ENCODE results near the gene REPS1.
"Not testable (repeated sequence)": the region's sequence is repeated elsewhere in the genome, so short reads cannot be mapped to it uniquely, and the experiment has no call there.

The REPS1 gene

DNA sequence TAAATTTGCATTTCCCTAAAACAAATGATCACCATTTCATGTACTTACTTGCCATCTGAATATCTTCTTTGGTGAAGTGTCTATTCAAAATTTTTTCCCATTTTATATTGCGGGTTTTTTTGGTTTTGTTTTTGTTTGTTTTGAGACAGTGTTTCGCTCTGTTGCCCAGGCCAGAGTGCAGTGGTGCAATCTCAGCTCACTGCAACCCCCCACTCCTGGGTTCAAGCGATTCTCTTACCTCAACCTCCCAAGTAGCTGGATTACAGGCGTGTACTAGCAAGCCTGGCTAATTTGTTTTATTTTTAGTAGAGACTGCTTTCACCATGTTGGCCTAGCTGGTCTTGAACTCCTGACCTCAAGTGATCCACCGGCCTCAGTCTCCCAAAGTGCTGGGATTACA is 9.1 kb upstream of the REPS1 start:
- Histone ChIP-seq H3K4me3 (ENCODE audit: low read depth in 1 of 2, low read length in 2 of 2) (no peak overlapping the region), H3K27ac (ENCODE audit: low read length) (no peak overlapping the region), H3K27me3 (ENCODE audit: low read depth, low read length) (no peaks in the 10 kb centered on the region), H3K36me3 (ENCODE audit: control insufficient read depth in 1 of 2, insufficient read depth in 2 of 2, low read length in 2 of 2) (no peaks in the 10 kb centered on the region), H3K9me3 (ENCODE audit: control insufficient read depth in 1 of 2, low read length in 2 of 2) (no peaks in the 10 kb centered on the region), H3K4me1 (ENCODE audit: control insufficient read depth in 1 of 2, insufficient read depth in 2 of 2, low read length in 2 of 2) (no peaks in the 10 kb centered on the region)

DNA sequence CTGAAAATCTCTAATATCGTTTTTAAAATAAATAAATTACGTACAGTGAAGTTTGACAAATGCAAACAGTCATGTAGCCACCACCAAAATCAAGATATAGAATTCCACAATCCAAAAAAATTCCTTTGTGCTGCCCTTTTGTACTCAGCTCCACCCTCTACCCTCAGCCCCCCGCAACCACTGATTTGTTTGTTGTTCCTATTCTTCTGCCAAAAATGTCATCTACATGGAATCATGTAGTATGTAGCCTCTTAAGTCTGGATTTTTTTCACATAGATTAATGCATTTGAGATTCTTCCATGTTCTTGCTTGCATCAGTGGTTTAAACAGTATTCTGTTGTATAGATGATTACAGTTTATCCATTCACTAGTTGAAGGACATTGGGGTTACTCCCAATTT is 8.5 kb upstream of the REPS1 start:
- no peak overlapping the region for H3K4me3 ChIP-seq (ENCODE audit: low read depth in 1 of 2, low read length in 2 of 2)

DNA sequence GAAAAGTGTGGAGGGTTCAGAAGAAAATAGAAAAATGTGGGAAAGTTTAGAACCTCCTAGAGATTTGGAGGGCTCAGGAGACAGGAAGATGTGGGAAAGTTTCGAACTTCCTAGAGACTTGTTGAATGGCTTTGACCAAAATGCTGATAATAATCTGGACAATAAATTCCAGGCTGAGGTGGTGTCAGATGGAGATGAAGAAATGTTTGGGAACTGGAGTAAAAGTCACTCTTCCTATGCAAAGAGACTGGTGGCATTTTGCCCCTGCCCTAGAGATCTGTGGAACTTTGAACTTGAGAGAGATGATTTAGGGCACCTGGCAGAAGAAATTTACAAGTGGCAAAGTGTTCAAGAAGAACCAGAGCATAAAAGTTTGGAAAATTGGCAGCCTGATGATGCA is 5.4 kb upstream of the REPS1 start:
- not testable (repeated sequence) for H3K9me3 ChIP-seq (ENCODE audit: control insufficient read depth in 1 of 2, low read length in 2 of 2); H3K4me1 ChIP-seq (ENCODE audit: control insufficient read depth in 1 of 2, insufficient read depth in 2 of 2, low read length in 2 of 2); H3K36me3 ChIP-seq (ENCODE audit: control insufficient read depth in 1 of 2, insufficient read depth in 2 of 2, low read length in 2 of 2); H3K27ac ChIP-seq (ENCODE audit: low read length); H3K27me3 ChIP-seq (ENCODE audit: low read depth, low read length); H3K4me3 ChIP-seq (ENCODE audit: low read depth in 1 of 2, low read length in 2 of 2)

More for the DNA sequence above, 8.5 kb upstream of the REPS1 start:
- Histone ChIP-seq H3K9me3 (ENCODE audit: control insufficient read depth in 1 of 2, low read length in 2 of 2) (no peaks in the 10 kb centered on the region), H3K36me3 (ENCODE audit: control insufficient read depth in 1 of 2, insufficient read depth in 2 of 2, low read length in 2 of 2) (no peaks in the 10 kb centered on the region), H3K27ac (ENCODE audit: low read length) (no peak overlapping the region), H3K27me3 (ENCODE audit: low read depth, low read length) (no peaks in the 10 kb centered on the region), H3K4me1 (ENCODE audit: control insufficient read depth in 1 of 2, insufficient read depth in 2 of 2, low read length in 2 of 2) (no peaks in the 10 kb centered on the region)

DNA sequence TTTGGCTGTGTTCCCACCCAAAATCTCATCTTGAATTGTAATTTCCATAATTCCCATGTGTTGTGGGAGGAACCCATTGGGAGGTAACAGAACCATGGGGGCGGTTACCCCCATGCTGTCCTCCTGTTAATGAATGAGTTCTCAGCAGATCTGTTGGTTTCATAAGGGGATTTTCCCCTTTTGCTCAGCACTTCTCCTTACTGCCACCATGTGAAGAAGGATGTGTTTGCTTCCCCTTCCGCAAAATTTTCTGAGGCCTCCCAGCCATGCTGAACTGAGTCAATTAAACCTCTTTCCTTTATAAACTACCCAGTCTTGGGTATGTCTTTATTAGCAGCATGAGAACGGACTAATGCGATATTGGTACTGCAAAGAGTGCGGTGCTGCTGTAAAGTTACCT is 4.9 kb upstream of the REPS1 start:
- H3K27ac ChIP-seq (ENCODE audit: low read length); H3K4me3 ChIP-seq (ENCODE audit: low read depth in 1 of 2, low read length in 2 of 2); H3K27me3 ChIP-seq (ENCODE audit: low read depth, low read length); H3K4me1 ChIP-seq (ENCODE audit: control insufficient read depth in 1 of 2, insufficient read depth in 2 of 2, low read length in 2 of 2); H3K9me3 ChIP-seq (ENCODE audit: control insufficient read depth in 1 of 2, low read length in 2 of 2); H3K36me3 ChIP-seq (ENCODE audit: control insufficient read depth in 1 of 2, insufficient read depth in 2 of 2, low read length in 2 of 2): not testable (repeated sequence)

DNA sequence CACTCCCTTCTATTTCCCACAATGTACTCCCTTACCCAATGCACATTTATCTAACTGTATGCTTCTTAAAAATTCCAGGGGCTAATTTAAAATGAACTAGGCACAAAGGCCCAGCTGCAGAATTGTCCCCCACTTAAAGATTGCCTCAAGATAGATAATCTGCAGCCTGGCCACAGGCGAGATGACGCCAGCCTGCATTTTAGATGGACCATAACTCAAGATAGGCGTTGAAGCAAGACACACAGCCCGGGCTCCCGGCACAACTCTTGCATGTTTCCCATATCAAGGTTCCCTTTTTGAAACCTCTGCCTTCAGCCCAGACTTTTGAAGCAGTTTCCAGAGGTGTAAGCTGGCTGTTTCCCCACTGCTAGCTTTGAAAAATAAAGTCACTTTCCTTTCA is 3.2 kb upstream of the REPS1 start:
- Histone ChIP-seq H3K9me3 (ENCODE audit: control insufficient read depth in 1 of 2, low read length in 2 of 2) (no peaks in the 10 kb centered on the region), H3K4me1 (ENCODE audit: control insufficient read depth in 1 of 2, insufficient read depth in 2 of 2, low read length in 2 of 2) (peaks cover 0 to 5% of the 10 kb centered on the region in 2 donors), H3K27ac (ENCODE audit: low read length) (no peak overlapping the region), H3K27me3 (ENCODE audit: low read depth, low read length) (no peaks in the 10 kb centered on the region), H3K4me3 (ENCODE audit: low read depth in 1 of 2, low read length in 2 of 2) (no peak overlapping the region), H3K36me3 (ENCODE audit: control insufficient read depth in 1 of 2, insufficient read depth in 2 of 2, low read length in 2 of 2) (no peaks in the 10 kb centered on the region)

DNA sequence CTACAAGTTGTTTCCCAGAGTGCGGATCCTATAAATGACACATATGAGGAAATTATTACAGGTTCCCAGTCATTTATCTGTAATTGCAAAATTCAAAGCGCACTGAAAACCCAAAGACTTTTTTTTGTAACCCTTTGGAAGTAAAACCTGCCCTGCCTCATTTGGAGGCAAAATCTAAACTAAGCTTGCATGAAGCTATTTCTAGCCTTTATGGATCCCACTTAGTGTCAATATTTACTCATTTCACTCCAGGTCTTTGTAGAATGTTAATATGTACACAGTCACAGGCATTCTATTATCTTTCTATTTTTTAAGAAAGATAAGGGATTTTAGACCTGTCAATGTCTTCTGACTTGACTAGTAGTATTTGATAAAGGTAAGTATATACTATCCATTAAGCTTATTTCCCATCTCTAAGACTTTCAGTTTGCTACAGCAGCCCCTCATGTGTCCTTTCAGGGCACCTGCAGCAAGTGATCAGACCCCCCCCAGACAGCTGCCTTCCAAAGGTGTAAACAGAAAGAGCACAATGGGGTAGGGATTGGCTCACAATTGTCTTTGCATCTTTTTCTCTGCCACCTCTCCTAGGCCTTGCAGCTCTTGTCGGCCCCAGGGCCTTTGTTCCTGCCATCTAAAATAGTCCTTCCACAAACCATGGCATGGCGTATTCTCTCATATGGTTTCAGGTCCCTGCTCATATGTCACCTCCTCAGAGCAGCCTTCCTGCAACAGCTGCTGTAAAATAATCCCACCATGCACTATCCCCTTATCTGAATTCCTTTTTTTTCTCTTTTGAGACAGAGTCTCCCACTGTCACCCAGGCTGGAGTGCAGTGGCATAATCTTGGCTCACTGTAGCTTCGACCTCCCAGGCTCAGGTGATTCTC is 1.3 kb upstream of the REPS1 start:
- Histone ChIP-seq H3K27me3 (ENCODE audit: low read depth, low read length) (no peaks in the 10 kb centered on the region), H3K36me3 (ENCODE audit: control insufficient read depth in 1 of 2, insufficient read depth in 2 of 2, low read length in 2 of 2) (no peaks in the 10 kb centered on the region), H3K4me1 (ENCODE audit: control insufficient read depth in 1 of 2, insufficient read depth in 2 of 2, low read length in 2 of 2) (peaks cover 0 to 20% of the 10 kb centered on the region in 2 donors), H3K4me3 (ENCODE audit: low read depth in 1 of 2, low read length in 2 of 2) (no peak overlapping the region), H3K9me3 (ENCODE audit: control insufficient read depth in 1 of 2, low read length in 2 of 2) (no peaks in the 10 kb centered on the region), H3K27ac (ENCODE audit: low read length) (no peak overlapping the region)

DNA sequence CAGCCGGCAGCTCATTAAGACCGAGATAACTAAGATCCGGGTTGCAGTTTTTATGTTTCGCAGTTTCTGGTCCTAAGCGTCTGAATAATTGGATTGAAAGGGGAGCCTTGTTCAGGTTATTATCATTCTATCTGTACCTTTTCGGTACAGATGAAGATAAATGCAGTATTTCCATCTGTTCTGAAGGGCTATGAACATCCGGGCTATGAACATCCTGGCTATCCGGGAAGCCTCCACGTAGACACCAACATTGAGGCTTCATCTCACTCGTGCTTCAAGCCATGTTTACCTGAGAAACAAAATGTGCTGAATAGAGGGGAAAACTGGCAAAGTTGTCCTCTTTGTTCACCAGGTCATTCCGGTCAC is 399 bp upstream of the REPS1 start:
- peak overlapping the region; percentile 73 to 91 for H3K4me3 ChIP-seq (ENCODE audit: low read depth in 1 of 2, low read length in 2 of 2)
- no peaks in the 10 kb centered on the region for H3K27me3 ChIP-seq (ENCODE audit: low read depth, low read length)
- H3K36me3 ChIP-seq (ENCODE audit: control insufficient read depth in 1 of 2, insufficient read depth in 2 of 2, low read length in 2 of 2): no peaks in the 10 kb centered on the region
- no peaks in the 10 kb centered on the region for H3K9me3 ChIP-seq (ENCODE audit: control insufficient read depth in 1 of 2, low read length in 2 of 2)
- H3K27ac ChIP-seq (ENCODE audit: low read length): peak overlapping the region; percentile 49
- H3K4me1 ChIP-seq (ENCODE audit: control insufficient read depth in 1 of 2, insufficient read depth in 2 of 2, low read length in 2 of 2): peaks cover 0 to 20% of the 10 kb centered on the region in 2 donors

DNA sequence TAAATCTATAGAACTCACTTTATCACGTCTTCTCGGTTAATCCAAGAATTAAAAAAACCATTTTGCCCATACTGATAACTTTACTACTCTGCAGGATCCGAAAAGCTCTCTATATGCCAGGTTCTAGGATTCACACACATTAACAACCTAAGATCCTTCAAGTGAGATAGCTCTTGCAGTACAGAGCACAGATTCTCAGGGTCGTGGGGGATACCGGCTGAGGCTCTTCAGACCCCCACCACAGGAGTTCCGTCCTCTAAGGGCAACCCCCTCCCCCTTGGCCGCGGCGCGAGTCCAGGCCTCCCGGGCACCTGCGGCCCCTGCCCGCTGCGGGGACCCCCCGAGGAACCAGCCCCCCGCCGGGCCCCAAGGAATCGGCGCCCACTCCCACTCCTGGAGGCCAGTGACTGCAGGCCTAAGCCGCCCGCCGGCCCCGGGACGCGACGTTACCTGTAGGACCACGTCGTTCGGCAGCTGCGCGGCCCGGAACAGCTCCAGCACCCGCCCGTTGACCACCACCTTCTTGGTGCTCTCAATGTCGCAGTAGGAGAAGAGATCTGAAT is 892 bp downstream of the REPS1 start:
- Histone ChIP-seq H3K9me3 (ENCODE audit: control insufficient read depth in 1 of 2, low read length in 2 of 2) (no peaks in the 10 kb centered on the region), H3K4me3 (ENCODE audit: low read depth in 1 of 2, low read length in 2 of 2) (peak overlapping the region; percentile 86 to 91), H3K4me1 (ENCODE audit: control insufficient read depth in 1 of 2, insufficient read depth in 2 of 2, low read length in 2 of 2) (peaks cover 0 to 29% of the 10 kb centered on the region in 2 donors), H3K36me3 (ENCODE audit: control insufficient read depth in 1 of 2, insufficient read depth in 2 of 2, low read length in 2 of 2) (no peaks in the 10 kb centered on the region), H3K27ac (ENCODE audit: low read length) (peak overlapping the region; percentile 64), H3K27me3 (ENCODE audit: low read depth, low read length) (no peaks in the 10 kb centered on the region)

DNA sequence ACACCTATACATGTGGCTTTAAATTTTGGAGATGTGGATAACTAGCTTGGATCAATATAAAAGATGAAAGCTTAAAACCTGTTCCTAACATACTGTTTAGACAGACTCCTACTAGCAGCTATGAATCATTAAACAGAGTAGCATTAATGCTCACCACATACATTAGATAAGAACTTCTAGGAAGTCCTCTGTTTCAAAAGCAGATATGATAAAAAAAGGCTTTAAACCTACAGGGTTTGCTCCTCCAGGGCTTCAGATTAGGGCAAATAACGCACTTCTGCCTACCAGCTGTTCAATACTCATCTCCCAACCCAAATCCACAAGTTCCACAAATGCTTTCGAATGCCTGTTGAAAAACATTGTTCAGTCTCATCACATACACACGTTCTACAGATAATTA is 1.5 kb downstream of the REPS1 start:
- Histone ChIP-seq H3K27ac (ENCODE audit: low read length) (peak overlapping the region; percentile 64), H3K4me3 (ENCODE audit: low read depth in 1 of 2, low read length in 2 of 2) (peak overlapping the region; percentile 86 to 91), H3K27me3 (ENCODE audit: low read depth, low read length) (no peaks in the 10 kb centered on the region), H3K4me1 (ENCODE audit: control insufficient read depth in 1 of 2, insufficient read depth in 2 of 2, low read length in 2 of 2) (peaks cover 0 to 35% of the 10 kb centered on the region in 2 donors), H3K36me3 (ENCODE audit: control insufficient read depth in 1 of 2, insufficient read depth in 2 of 2, low read length in 2 of 2) (no peaks in the 10 kb centered on the region), H3K9me3 (ENCODE audit: control insufficient read depth in 1 of 2, low read length in 2 of 2) (no peaks in the 10 kb centered on the region)

DNA sequence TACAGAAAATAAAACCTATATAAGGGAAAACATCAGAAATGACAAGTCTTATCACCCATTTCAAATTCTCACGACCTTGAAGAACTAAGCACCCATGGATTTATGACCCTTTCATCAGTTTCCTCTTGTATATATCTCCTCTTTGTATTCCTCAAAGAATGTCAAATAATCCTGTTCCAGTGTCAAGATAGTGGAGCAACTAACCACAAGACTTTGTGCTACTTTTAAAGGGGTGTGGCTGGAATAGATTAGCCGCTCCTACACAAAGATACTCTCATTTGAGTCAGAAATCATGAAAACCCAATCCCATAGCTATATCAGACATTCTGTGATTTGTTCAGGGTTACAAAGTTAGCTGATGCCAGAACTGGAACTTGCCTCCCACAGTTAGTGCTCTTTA is 6.6 kb downstream of the REPS1 start:
- H3K36me3 ChIP-seq (ENCODE audit: control insufficient read depth in 1 of 2, insufficient read depth in 2 of 2, low read length in 2 of 2): no peaks in the 10 kb centered on the region
- H3K27ac ChIP-seq (ENCODE audit: low read length): no peak overlapping the region
- H3K4me3 ChIP-seq (ENCODE audit: low read depth in 1 of 2, low read length in 2 of 2): no peak overlapping the region
- no peaks in the 10 kb centered on the region for H3K27me3 ChIP-seq (ENCODE audit: low read depth, low read length)
- no peaks in the 10 kb centered on the region for H3K9me3 ChIP-seq (ENCODE audit: control insufficient read depth in 1 of 2, low read length in 2 of 2)
- peaks cover 0 to 38% of the 10 kb centered on the region in 2 donors for H3K4me1 ChIP-seq (ENCODE audit: control insufficient read depth in 1 of 2, insufficient read depth in 2 of 2, low read length in 2 of 2)

DNA sequence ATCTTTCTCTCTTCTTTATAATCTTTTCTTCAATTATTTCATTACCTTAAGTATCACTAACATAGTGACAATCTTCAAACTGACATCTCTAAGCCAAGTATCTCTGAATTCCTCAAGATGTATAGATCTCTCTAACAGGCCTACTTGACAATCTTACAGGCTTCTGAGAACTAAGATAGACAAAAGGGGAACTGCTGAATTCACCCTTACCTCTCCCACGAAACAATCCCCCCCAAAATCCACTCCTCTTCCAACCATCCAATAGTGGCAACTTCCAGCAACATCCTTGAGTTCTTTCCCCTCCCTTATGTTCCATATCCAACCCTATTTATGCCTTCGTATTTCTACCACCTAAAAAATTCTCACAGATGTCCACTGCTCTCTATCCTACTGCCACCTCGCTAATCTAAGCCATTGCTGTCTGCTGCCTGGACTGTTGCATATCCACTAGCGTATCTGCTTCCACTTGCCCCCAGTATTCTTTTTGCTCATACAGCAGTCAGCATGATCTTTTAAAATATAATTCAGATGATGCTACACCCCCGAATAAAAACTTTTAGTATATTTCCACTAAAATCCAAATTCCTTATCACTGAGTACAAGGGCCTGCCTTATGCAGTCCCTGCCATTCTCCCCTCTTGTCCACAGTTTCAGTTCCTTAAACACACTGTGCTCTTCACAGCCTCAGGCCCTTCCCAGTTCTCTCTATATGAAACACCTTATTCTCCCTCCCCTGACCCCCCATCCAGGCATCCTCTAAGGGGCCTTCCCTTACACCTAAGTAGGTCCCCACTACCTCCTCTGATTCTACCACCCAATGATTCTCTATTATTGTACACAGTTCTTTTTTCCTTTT is 8.0 kb downstream of the REPS1 start:
- peaks cover 0 to 28% of the 10 kb centered on the region in 2 donors for H3K4me1 ChIP-seq (ENCODE audit: control insufficient read depth in 1 of 2, insufficient read depth in 2 of 2, low read length in 2 of 2)
- no peaks in the 10 kb centered on the region for H3K9me3 ChIP-seq (ENCODE audit: control insufficient read depth in 1 of 2, low read length in 2 of 2)
- no peak overlapping the region for H3K27ac ChIP-seq (ENCODE audit: low read length)
- H3K36me3 ChIP-seq (ENCODE audit: control insufficient read depth in 1 of 2, insufficient read depth in 2 of 2, low read length in 2 of 2): no peaks in the 10 kb centered on the region
- no peak overlapping the region for H3K4me3 ChIP-seq (ENCODE audit: low read depth in 1 of 2, low read length in 2 of 2)
- no peaks in the 10 kb centered on the region for H3K27me3 ChIP-seq (ENCODE audit: low read depth, low read length)

Measured in muscle layer of duodenum (tissue), 2 donors.